Middle frontal gyrus (tissue), 1 donor: ENCODE measurements around the gene OR4F17.
"Not testable (repeated sequence)": the region's sequence is repeated elsewhere in the genome, so short reads cannot be mapped to it uniquely, and the experiment has no call there.

Experiments used
- DNase-seq: peaks from one replicate; pipeline ENCODE4 v3.0.0-alpha.2; 2015; ENCODE audit warnings: low spot score; ENCODE audit errors: extremely low spot score

OR4F17 gene

GRCh38 chr19:106804-107203 is at the start of gene OR4F17:
OR4F17 (plus strand) TSS chr19:107104; CDS start chr19:110679, 3,575 bp downstream.
- DNase-seq, result not testable (repeated sequence)

- not testable (repeated sequence) for DNase-seq
Observed at GRCh38 chr19:70793-71192, 36.1 kb upstream of the OR4F17 start.

GRCh38 chr19:82864-83263 is 24.0 kb upstream of the OR4F17 start:
- DNase-seq, result not testable (repeated sequence)

GRCh38 chr19:83626-84025 is 23.3 kb upstream of the OR4F17 start:
- not testable (repeated sequence) for DNase-seq

GRCh38 chr19:90678-91077 is 16.2 kb upstream of the OR4F17 start:
- DNase-seq, result not testable (repeated sequence)

- DNase-seq, result not testable (repeated sequence)
Observed at GRCh38 chr19:94794-95193, 12.1 kb upstream of the OR4F17 start.

- DNase-seq, result not testable (repeated sequence)
Observed at GRCh38 chr19:97647-98046, 9.3 kb upstream of the OR4F17 start.

GRCh38 chr19:120443-121140 is 13.7 kb downstream of the OR4F17 start:
- not testable (repeated sequence) for DNase-seq
